HG02938 (cell line): ENCODE measurements around the gene TBC1D22A.

ENCODE experiments used
- ATAC-seq: cut with Tn5 transposase; IDR thresholded peaks from one replicate; pipeline ENCODE4 v1.9.1; 2021; ENCODE audit warnings: mild to moderate bottlenecking, moderate library complexity; ENCODE audit not compliant: unreplicated experiment

Gene TBC1D22A

DNA sequence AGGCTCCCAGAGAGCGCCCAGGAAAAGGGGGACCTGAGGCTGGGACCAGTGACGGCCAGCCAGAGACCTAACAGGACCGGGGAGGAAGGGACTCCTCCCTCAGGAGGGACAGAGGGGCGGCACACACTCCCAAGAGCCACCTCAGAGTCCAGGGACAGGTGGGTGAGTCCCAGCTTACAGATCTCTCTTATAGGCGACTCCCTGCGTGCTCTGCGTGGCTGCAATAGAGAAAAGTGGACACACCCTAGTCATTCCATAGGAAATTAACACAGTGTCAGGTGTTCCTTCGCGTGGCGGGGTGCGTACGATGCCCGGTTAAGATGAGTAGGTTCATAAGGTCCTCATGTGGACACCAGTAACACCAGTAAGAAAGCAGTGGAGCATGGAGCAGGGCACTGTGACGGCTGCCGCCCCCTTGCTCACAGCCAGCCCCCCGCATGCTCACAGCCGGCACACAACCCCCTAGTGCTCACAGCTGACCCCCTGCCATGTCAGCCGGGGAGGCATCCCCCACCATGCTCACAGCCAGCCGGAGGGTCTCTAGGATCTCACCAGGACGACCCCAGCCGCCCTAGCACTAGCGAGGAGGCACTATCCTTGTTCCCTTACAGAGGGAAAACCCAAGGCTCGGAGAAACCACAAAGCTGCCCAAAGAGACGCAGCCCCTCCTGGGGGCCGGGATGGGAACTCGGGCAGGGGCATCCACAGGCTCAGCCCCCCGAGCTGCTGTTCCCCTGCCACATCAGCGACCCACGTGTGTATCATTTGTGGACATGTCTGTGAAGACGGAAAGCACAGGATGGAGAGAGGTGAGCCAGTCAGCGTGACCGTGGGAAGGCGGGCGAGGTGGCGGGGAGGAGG is 426.8 kb downstream of the TBC1D22A start:
- ATAC-seq = no peak

DNA sequence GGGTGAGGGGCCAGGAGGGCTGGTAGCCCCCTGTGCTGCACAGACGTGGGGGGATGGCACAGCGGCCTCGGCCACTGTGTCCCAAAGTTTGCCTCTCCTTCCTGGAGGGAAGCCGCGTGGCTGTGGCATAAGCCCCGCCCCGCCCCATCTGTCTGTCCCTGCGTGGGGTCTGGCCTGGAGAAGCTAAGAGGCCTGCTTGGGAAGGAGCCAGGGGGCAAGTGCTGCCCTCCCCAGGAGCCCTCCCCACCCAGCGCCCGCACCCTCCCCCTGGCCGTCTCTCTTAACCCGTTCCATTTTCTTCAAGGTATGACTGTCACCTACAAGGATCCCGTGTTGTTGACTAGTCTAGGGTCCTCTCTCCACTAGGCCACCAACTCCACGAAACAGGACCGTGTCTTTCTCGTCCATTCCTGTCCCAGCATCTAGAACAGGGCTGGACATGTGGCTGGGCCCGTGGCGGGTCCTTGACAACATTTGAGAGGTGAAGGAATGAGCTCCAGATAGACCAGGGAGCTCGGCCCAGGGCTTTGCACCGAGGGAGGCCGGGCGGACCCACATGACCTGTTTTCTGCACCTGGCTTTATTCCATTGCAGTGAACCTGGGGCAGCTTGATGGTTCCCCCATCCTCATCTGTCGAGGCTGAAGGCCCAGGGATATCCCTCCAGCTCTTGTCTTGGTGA is 428.0 kb downstream of the TBC1D22A start:
- ATAC-seq = no peak

DNA sequence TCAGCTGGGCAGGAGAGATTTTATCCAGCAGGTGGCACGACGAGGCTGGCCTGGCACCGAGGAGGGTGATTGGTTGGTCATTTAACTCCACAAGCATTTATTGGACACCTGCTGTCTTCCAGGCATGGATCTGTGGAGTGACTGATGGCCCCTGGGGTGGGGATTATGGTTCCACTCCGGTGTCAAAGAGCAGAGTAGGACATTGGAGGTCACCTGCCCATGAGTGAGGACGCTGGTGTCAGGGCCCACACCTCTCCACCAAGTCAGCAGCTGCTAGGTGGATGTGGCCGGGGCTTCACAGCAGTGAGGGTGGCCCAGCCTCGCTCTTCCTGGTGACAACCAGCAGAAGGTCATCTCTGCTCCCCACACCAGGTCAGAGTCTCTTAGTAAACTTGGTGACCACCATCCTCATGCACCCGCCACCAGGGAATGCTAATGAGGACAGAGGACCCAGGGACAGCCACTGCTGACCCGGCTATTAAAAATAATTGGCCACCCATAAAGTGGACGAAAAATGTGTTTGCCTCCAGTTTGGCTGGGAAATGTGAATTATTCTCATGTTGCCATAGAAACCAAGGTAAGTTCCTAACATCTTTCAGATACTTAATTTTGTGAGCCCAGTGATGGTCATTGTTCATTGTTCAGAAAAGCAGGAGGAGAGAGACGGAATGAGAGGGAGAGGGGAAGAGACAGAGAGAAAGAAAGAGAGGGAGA is 428.7 kb downstream of the TBC1D22A start:
- no peak for ATAC-seq

DNA sequence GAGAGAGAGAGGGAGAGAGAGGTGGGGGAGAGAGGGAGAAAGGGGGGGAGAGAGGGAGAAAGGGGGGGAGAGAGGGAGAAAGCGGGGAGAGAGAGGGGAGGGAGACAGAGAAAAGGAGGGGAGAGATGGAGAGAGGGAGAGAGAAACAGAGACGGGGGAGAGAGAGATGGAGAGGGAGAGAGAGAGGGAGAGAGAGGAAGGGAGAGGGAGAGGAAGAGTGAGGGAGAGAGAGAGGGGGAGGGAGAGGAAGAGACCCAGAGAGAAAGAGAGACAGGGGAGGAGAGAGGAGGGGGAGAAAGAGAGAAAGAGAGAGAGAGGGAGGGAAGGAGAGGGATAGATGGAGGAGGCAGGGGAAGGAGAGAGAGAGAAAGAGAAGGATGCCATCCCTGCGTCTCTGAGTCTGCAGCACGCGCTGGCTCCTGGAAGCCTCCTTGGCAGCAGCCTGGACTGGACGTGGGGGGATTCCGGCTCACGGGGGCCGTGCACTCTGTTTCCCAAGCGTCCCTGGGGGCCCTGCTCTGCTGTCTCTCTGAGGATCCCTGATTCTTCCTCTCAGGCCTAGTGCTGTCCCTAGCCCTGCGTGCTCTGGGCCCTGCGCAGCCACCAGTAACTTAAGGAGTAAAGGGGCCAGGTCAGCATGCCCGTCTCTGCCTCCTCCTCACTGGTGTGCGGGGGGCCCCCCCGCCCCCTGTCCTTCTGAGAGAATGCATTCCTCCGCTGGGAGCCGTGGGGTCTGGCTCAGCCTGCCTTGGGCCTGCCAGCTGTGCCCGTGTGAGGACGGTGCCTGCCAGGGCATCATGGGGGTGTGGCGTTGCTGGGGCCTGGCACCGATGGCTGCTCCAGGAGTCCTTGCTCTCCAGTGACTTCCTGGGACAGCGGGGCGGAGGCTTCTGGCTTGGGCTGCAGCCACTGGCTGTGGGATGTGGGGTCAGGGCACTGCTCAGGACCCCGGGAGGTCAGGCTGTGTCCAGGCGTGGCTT is 429.5 kb downstream of the TBC1D22A start:
- no peak for ATAC-seq

DNA sequence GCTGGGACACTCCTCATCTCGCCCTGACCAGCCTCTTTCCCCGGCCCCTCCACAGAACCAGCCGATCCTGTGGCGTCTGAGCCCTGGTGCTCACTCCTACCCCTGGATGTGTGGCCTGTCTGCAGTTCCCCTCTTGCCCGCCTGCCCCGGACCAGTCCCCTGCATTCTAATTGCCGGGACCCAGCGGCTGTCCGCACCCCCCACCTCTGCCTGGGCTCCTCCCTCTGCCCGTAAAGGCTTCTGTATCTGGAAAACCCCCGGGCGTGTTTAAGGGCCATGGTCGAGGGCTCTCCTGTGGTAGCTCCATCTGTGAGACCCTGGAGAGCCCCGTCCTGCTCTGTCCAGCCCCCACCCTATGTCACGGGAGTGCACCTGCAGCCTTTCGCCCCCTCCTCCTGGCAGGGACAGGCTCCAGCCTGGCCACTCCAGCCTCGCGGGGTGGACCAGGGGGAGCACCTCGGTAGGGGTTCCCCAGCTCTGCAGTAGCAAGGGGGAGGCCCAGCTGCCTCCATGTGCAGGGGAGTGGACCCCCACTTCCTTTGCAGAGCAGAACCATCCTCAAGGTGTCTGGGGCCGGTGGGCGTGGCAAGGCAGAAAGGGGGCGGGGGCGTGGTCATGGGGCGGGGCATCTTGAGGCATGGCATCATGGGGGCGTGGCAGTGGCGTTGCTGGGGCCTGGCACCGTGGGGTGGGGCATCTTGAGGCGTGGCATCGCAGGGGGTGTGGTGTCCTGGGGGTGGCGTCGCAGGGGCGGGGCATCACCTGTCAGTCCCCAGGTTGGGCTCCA is 430.4 kb downstream of the TBC1D22A start:
- ATAC-seq = no peak

DNA sequence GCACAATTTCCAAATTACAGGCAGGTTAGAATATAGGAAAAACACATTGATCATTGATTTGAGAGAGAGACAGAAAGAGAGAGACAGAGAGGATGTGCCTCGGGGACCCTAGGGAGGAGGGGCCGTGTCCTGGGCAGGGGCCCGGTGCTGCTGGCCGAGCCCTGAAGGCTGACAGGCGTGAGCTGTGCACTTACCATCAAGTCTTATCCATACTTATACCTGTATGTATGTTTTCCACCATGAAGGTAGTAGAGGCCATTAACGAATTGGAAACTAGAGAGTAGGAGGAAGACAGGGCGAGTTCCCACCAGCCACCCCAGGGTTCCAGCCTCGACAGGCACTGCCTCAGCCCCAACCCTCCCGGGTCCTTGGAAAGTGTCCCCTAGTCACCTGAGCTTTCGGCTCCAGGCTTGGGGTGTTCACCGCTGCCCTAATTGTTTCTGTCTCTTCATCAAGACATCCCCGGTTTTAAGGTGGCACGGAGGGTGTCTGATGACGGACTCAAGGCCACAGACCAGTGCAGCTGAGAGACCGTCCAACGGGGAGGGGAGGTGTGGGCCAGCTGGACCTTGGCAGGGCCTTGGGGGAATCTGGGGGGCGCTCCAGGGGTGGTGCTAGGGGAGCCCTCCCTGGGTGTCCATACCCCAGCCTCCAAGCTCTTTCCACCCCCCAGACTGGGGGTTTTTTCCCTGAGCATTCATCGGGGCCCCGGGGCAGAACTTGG is 431.3 kb downstream of the TBC1D22A start:
- no peak for ATAC-seq

DNA sequence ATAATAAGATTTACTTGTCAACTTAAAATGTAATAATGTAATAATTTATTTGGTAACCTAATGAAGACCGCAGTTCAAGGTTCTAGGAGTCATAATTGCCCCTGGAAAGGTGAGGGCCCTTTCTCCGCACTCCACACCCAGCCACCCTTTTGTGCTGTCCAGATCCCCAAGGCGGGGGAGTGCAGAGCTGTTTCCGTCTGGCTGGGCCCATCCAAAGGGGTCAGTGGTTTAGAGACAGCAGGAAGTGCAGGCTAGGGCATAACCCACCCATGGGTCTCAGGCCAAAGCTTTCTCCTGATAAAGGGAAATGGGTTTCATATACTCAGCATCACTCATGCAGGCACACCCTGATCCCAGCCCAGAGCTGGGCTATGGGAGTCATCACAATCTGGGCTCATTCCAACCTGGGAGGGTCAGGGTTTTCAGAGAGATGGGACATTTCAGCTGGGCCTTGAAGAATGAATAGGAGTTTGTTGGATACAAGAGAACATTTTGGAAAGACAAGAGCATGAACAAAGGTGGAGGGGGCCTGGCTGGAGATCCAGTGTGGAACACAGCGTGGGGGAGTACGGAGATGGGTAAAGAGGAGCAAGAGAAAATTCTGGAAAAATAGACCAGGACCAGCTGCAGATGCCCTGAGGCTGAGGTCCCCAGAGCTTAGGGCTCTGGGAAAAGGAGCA is 432.2 kb downstream of the TBC1D22A start:
- ATAC-seq = no peak

DNA sequence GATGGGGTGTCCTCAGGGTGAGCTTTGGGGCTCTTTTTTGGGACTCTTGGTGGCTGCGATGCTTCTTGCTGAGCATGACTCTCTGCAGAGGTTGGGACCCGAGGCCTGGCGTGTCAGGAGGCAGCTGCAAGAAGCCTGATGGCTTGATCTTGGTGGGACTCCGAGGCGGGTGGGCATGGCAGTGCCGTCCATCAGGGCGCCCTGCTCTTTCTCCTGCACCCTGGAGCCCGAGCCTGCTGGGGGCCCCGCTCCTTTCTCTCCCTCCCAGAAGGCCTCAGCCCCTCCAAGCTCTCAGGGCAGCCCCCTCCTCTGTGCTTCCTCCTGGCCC is 432.7 kb downstream of the TBC1D22A start:
- no peak for ATAC-seq

DNA sequence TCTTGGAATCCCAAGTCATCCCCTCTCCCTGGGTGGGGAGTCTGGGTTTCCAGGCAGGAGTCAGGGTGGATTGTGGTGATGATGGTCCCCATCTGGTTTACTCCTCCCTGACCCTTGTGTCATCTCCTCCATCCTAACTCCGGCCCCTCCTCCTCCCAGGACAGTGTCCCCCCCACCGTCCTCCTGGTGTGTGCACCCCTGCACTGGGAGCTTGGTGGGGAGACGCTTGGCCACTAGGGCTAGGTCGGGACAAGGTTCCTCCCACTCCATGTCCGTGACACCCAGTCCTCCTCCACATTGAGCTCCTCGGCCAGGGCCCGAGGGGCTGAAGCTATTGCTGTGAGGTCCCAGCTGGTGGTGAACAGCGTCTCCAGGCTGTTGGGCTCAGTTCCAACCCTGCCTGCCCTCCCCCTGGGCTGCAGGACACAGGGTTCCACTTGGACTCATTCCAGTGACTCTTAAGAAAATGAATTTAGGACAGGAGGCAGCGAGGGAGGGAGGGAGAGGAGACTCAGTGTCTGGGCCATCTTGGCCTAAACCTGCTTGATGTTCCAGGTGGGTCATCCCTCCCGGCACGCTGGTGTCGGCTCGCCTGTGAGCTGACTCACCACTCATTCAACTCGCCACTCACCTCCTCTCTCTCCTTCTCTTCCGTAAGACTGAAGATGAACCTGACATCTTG is 433.2 kb downstream of the TBC1D22A start:
- ATAC-seq = no peak

DNA sequence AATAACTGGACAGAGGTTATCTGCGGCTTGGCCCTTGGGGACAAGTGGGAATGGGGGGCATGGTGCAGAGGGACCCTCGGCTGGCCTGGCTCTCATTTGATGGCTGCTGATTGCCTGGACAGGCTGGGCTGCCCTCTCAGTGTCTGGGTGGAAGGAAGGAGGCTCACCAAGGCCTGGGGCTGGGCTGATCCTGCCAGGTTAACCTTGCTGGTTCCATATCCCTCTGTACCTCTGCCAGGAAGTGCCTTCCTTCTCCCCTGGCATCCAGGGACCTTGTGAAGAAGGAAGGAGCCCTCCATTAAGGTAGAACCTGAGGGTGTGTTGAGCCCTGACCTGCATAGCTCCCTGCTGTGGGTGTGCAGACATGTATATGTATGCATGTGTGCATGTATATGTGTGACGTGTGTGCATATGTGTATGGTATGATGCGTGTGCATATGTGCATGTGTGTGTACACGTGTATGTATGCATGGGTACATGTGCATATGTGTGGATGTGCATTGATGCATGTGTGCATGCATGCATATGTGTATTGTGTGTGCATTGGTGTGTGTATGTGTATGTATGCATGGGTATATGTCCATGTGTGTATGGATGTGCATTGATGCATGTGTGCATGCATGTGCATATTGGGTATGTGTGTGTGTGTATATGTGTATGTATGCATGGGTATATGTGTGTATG is 433.9 kb downstream of the TBC1D22A start:
- ATAC-seq = no peak

DNA sequence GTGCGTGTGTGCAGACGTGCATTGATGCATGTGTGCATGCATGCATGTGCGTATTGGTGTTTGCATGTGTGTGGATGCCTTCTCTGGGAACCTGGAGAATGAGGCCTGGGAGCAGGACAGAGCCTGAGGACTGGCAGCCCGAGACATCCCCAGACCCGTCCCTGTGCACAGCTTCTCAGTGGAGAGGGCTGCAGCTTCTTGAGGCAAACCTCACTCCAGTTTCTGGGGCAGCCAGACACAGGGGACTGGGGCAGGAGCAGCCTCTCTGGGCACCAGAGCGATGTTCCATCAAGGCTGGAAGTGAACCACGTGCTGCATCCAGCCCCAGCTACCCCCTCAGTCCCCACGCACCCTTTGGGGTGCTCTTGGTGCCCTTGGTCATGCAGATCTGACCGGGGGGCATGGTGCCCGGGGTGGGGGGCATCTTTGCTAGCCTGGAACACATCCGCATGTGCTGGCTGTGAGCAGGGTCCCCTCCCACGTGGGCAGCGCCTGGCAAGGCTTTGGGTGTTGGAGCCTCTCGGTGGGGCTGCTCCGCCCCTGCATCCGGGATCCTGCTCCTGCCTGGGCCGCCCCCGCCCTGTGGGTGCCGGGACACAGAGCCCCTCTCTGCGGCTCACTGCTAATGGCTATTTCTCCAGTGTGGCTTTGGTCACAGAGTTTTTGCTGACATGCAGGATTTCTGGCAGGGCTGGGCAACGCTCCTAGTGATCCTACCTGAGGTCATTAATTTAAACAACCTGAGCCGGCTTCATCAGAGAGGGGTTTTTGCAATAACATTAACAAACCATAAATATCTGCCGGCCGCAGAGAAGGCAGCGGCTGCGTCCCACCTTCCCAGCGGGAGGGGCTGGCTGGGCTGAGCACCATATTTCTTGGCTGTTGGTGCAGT is 434.7 kb downstream of the TBC1D22A start:
- no peak for ATAC-seq

DNA sequence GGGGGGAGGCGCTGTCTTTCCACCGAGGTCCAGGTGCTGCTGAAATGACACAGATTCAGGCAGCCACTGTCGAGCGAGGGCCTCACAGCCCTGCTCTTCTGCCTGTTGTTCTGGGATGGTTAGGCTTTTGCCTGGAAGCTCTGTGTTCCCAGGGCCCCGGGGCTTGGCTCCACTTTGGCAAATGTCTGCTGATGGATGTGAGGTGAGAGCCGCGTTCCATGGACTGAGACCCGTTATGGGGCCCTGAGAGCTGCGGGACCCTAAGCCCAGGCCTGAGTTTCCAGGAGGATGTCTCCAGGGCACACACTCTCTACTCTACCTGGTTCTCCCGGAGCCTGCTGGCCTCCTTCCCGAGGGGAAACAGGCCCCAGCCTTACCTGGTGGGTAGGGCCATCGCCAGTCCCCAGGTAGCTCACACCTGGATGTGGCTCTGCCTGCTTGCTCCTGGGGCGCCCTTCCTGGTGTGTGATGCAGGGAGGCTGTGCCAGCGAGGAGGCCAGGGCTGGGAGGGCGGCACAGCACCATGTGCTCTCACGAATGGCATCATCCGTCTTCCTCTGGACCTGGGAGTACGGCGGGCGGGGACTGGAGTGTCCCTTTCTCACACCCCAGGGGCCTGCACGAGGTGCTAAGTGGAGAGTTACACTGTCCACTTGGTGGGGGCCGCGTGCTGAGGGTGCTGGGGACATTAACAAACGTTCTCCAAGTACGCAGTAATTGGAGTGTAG is 435.5 kb downstream of the TBC1D22A start:
- no peak for ATAC-seq

DNA sequence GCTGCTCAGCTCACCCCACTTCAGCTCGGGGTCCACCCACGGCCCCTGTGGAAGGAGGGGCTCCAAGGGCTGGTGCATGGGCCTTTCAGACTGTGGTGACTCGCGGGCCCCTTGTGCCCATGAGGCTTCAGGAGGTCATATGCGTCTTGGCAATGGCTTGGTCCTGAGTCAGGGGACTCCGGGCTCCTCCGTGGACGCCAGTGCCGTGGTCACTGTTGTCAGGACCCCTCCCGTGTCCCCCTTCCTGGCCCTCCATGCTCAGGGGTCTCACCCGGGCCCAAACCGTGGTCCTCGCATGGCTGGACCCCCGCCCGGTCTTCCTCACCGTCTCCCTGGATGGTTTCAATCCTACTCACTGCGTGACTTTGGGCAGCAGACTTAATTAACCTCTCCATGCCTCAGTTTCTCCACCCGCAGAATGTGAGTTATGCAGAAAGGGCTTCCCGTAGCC is 436.4 kb downstream of the TBC1D22A start:
- no peak for ATAC-seq

DNA sequence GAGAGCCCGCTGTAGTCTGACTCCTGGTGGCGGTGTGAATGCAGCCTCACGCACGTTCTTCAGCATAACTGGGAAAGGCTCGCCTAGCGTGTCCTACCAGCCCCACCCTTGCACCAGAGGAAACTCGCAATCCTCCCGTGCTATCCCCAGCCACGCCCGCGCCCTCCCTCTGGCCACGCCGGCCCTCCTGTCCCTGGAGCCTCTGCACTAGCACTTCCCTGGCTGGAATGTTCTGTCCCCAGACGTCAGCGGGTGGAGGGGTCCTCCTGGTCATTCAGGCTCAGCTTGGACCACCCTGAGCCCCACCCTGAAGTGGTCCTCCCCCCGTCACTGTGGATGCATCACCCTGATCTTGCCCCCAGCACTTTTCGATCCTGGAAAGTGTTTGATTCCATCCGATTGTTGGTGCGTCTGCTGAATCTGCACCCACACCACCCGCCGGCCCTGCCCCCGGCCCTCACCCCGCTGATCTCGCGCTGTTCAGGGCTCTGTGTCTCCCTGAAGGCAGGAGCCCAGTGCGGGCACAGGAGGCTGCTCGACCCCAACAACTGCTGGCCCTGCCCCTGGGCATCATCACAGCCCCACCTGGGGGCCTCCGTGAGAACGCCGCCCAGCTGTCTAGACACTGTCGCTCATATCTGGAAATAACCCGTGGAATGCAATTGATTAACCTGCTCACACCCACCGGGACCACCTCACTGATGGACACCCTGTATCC is 437.0 kb downstream of the TBC1D22A start:
- no peak for ATAC-seq

DNA sequence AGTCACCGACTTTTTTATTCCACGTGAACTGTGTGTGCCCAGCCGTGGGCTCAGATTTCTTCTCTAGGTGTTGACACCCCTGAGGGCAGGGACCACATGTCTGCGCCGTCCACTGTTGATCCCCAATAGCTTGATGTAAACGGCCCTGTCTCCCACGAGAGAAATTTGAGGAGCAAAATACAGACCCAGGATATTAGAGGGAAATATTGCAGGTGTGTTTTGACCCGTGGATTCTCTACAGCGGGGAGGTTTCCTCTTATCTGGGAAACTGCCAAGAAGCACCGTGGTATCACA is 437.5 kb downstream of the TBC1D22A start:
- ATAC-seq = no peak
